ENCODE results near the gene EPHB2. TPM values are rescaled to one million over a fixed set of nuclear protein-coding genes. Genes with fewer than 3 reads are reported as not detected.

EPHB2 gene
- total RNA-seq, 1 experiment from 2014 or later = 18.5 TPM

GRCh38 chr1:22822371-22822770 is 111.7 kb downstream of the EPHB2 start:
- Mint-ChIP-seq H3K9me3 (no peaks in the 10 kb centered on the region), H3K36me3 (no peaks in the 10 kb centered on the region), H3K4me1 (peaks cover 31% of the 10 kb centered on the region), H3K4me3 (no peak overlapping the region), H3K27me3 (ENCODE audit: low read depth) (no peaks in the 10 kb centered on the region), H3K27ac (no peak overlapping the region)
- ChIA-PET CTCF (no interaction called here), POLR2A (no interaction called here)
- DNase-seq (ENCODE audit: low spot score) (no peak), ATAC-seq (no peak)
- TF ChIP-seq E2F4 (CRISPR knock-in tag; IDR thresholded peaks at IDR 0.05; ENCODE audit: borderline replicate concordance, low read depth) (no peak), PREB (CRISPR knock-in tag; IDR thresholded peaks at IDR 0.05; ENCODE audit: borderline replicate concordance) (no peak), ZNF121 (CRISPR knock-in tag; IDR thresholded peaks at IDR 0.05) (no peak), ZNF232 (CRISPR knock-in tag; IDR thresholded peaks at IDR 0.05) (no peak), ZSCAN18 (CRISPR knock-in tag; IDR thresholded peaks at IDR 0.05) (no peak), ATF2 (CRISPR knock-in tag; IDR thresholded peaks at IDR 0.05; ENCODE audit: borderline replicate concordance, low read depth) (no peak), ARID4B (CRISPR knock-in tag; IDR thresholded peaks at IDR 0.05; ENCODE audit: borderline replicate concordance) (no peak), FOXJ3 (CRISPR knock-in tag; IDR thresholded peaks at IDR 0.05; ENCODE audit: borderline replicate concordance) (no peak)

GRCh38 chr1:22824466-22824865 is 113.8 kb downstream of the EPHB2 start:
- TF ChIP-seq STAT6 (CRISPR knock-in tag; conservative IDR thresholded peaks at IDR 0.05; ENCODE audit: low read depth) = no peak
- TF ChIP-seq CBFB (CRISPR knock-in tag; IDR thresholded peaks at IDR 0.05; ENCODE audit: low read depth) = no peak
- TF ChIP-seq CREB1 (CRISPR knock-in tag; IDR thresholded peaks at IDR 0.05) = no peak
- POLR2A ChIA-PET = no interaction called here
- Mint-ChIP-seq H3K27ac (no peak overlapping the region), H3K27me3 (ENCODE audit: low read depth) (no peaks in the 10 kb centered on the region), H3K9me3 (no peaks in the 10 kb centered on the region), H3K4me1 (peaks cover 40% of the 10 kb centered on the region), H3K36me3 (no peaks in the 10 kb centered on the region), H3K4me3 (no peak overlapping the region)
- DNase-seq (ENCODE audit: low spot score) (no peak), ATAC-seq (no peak)
- CTCF ChIA-PET = interaction anchor here (0.9 to 3.4 kb wide), 3 partner anchors 29 to 115 kb away, joined by 3 to 16 read pairs (median 3); no protein-coding TSS in a partner anchor
